ENCODE data around the gene CD5L.

Gene CD5L

DNA sequence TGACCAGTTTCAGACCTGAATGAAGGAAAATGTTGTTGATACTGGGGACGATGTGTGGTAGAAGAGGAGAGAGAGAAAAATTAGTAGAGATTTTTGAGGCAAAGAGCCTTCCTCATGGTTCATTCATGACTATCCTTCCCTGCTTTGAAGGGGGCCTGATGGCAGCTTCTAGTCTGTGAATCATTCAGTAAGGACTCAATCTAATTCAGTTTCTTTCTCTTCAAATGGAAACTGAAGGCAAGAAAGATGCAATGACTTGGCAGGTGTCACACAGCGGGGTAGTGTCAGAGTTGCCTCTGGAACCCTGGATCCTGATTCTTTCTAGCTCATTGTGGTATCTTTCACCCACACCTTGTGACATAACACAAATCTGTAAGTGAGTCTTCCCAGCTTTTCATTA, 14.9 kb upstream of the CD5L start:
- Histone ChIP-seq H3K4me3 (no peak overlapping the region), H3K27ac (no peak overlapping the region)
- TF ChIP-seq, protein P1, sequence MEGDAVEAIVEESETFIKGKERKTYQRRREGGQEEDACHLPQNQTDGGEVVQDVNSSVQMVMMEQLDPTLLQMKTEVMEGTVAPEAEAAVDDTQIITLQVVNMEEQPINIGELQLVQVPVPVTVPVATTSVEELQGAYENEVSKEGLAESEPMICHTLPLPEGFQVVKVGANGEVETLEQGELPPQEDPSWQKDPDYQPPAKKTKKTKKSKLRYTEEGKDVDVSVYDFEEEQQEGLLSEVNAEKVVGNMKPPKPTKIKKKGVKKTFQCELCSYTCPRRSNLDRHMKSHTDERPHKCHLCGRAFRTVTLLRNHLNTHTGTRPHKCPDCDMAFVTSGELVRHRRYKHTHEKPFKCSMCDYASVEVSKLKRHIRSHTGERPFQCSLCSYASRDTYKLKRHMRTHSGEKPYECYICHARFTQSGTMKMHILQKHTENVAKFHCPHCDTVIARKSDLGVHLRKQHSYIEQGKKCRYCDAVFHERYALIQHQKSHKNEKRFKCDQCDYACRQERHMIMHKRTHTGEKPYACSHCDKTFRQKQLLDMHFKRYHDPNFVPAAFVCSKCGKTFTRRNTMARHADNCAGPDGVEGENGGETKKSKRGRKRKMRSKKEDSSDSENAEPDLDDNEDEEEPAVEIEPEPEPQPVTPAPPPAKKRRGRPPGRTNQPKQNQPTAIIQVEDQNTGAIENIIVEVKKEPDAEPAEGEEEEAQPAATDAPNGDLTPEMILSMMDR (IDR thresholded peaks at IDR 0.05) = no peak
- no peak for DNase-seq (ENCODE audit: low spot score)

DNA sequence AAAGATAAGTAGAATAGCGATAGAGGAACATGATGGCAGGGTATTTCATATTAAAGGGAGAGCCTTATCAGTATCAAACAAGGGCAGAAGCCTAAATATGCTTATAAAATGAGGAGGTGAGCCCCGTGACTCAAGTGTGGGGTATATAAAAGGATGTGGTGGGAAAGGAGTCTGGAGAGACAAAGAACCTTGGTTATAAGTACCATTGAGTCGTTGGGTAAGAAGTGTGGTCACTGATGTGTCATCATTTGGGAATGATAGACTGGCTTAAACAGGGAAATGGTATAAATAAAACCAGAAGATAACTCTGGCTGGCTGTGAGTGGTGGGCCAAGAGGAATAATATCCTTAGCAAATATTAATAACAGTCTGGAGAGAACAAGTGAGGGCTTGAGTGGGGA, 10.9 kb upstream of the CD5L start:
- DNase-seq (ENCODE audit: low spot score) = no peak

DNA sequence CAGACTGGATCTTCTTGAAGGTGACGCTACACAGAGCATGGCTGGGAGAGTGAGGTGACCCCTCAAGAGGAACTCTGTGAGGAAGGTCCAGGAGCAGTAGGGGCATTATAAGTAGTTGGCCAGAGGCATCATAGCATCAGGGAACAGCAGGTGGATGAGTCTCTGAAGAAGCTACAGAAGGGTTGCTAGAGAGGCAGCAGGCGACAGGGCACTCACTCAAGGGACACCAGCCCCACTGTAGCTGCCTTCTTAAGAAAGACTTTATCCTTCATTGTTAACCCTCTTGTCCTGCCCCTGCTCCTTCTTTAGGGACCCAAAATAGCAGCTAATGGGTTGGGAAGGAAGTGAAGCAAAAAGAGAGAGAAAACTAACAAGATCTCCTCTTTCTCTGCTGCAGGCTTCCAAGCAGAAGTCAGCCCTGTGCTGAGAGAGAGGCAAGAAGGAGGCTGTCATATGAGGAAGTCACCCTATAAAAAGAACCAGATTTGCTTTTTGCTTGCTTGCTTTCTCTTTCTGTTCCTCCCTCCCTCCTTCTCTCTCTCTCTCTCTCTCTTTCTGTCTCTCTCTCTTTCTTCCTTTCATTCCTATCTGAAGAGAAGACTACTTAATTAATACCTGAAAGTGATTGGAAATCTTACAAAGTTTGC, 7.7 kb upstream of the CD5L start:
- H3K27ac ChIP-seq = no peak overlapping the region
- no peak for DNase-seq (ENCODE audit: low spot score)
- H3K4me3 ChIP-seq = no peak overlapping the region
- TF ChIP-seq, protein P1 (IDR thresholded peaks at IDR 0.05) = no peak

More for the DNA sequence above, 10.9 kb upstream of the CD5L start:
- TF ChIP-seq, protein P1 (IDR thresholded peaks at IDR 0.05) = no peak
- Histone ChIP-seq H3K4me3 (no peak overlapping the region), H3K27ac (no peak overlapping the region)

DNA sequence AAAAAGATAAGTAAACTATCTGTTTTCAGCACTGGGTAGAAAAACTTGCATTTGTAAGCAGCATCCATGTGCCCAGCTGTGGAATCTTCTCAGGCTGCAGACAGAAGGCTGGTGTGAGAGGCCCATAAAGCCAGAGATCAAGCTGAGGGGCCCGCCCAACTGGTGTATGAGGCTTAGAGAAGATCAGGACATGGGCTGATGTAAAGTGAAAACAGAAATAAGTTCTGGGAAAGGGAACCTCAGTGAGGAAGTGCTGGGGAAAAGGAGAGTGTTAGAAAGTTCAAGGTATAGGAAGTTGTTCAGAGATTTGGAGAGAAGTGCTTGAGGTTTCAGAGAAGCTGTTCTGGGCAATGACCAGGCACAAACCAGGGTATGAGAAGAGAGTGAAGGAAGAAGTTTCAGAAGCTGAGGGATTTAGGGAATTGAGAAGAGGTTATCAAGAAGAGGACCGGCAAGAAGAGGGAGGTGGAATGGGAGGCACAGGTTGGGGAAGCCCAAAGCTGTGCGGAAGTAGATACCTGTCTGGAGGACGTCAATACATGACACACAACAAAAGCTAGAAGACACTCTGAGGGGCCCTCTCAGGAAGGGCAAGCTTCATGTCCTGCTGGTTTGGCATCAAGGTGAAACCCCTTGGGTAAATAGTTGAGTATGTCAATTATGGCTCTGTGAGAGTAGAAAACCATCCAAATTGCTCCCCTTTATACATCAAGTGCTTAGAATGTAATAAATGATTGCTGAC, 2.7 kb upstream of the CD5L start:
- no peak overlapping the region for H3K27ac ChIP-seq

DNA sequence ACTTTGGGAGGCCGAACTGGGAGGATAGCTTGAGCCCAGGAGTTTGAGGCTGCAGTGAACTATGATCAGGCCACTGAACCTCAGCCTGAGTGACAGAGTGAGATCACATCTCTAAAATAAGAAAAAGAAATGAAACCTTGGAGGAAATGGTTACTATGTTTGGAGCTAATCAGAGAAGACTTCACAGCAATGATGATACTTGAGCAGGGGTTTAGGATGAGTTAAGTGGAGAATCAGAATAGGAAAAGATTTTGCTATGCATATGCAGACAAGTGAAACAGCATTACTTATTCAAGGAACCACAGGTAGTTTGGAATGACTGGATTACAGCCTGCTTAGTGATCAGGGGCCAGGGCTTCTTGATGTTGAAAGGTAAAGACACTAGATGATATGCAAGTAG, 1.3 kb upstream of the CD5L start:
- H3K27ac ChIP-seq = no peak overlapping the region
- TF ChIP-seq, protein P1 (IDR thresholded peaks at IDR 0.05) = no peak
- no peak for DNase-seq (ENCODE audit: low spot score)
- H3K4me3 ChIP-seq = no peak overlapping the region

More for the DNA sequence above, 2.7 kb upstream of the CD5L start:
- H3K4me3 ChIP-seq = no peak overlapping the region
- no peak for DNase-seq (ENCODE audit: low spot score)
- TF ChIP-seq, protein P1 (IDR thresholded peaks at IDR 0.05) = no peak

DNA sequence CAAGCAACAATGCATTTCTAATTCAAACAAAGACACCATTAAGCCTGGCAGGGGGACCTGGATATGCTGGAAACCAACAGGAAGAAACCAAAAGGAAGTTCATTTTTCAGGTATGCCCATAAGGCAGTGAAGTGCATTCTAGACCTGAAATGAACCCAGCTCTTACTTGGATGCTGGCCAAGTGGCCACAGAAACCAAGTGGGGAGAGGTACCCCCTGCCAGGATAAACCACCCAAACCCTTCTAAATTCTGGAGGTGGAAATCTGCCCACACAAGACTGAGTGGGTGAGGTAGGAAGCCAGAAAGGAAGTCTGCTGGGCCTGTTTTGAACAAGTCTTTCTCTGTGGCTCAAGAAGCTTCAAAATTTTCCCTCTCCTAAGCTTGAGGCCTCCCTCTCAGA, 2.6 kb downstream of the CD5L start:
- no peak for DNase-seq (ENCODE audit: low spot score)
- Histone ChIP-seq H3K27ac (no peak overlapping the region), H3K4me3 (no peak overlapping the region)
- TF ChIP-seq, protein P1 (IDR thresholded peaks at IDR 0.05) = no peak

DNA sequence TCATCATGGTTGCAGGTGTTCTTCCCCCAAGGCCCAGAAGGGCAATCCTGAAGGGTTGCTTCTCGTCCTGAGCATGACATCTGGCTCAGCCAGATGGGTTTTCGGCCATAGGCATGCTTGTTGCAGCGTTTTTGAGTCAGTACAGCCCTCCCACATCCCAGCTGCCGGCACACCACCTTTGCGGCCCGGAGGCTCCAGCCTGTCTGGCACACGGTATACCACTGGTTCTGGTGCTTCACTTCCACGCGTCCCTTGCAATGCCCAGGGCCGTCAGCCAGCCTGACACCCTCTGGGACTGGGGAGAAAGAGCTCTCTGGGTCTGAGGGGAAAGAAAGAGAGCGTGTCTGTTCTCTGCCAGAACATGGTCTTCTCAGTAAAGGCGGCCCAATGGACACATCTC, 7.2 kb downstream of the CD5L start:
- Histone ChIP-seq H3K4me3 (no peak overlapping the region), H3K27ac (no peak overlapping the region)
- DNase-seq (ENCODE audit: low spot score) = no peak
- TF ChIP-seq, protein P1 (IDR thresholded peaks at IDR 0.05) = no peak

Data from coronary artery (tissue), 2 donors.